CD4-positive, alpha-beta T cell treated with Interferon gamma for 1 hour (primary cell): ENCODE measurements around the gene CCDC88A.
"Not testable (repeated sequence)": the region's sequence is repeated elsewhere in the genome, so short reads cannot be mapped to it uniquely, and the experiment has no call there.

Experiments used
- DNase-seq: peaks from one replicate; pipeline ENCODE4 v3.0.0-alpha.2; 2020

Gene CCDC88A

GRCh38 chr2:55420871-55421270 lies 1.2 kb upstream of the CCDC88A start:
- no peak for DNase-seq

GRCh38 chr2:55420439-55420725 lies 726 bp upstream of the CCDC88A start:
- no peak for DNase-seq

GRCh38 chr2:55419233-55419678 lies 400 bp downstream of the CCDC88A start:
- no peak for DNase-seq

GRCh38 chr2:55418512-55419232 lies 984 bp downstream of the CCDC88A start:
- DNase-seq: no peak

- no peak for DNase-seq
Observed at GRCh38 chr2:55418072-55418471, 1.6 kb downstream of the CCDC88A start.

GRCh38 chr2:55416786-55417568 lies 2.7 kb downstream of the CCDC88A start:
- DNase-seq: no peak

- no peak for DNase-seq
Observed at GRCh38 chr2:55415300-55415699, 4.4 kb downstream of the CCDC88A start.

- no peak for DNase-seq
Observed at GRCh38 chr2:55408918-55409868, 10.5 kb downstream of the CCDC88A start.

GRCh38 chr2:55408098-55408882 lies 11.4 kb downstream of the CCDC88A start:
- DNase-seq: no peak

GRCh38 chr2:55405116-55405515 lies 14.5 kb downstream of the CCDC88A start:
- no peak for DNase-seq

- DNase-seq: no peak
Observed at GRCh38 chr2:55403256-55403998, 16.2 kb downstream of the CCDC88A start.

- no peak for DNase-seq
Observed at GRCh38 chr2:55401124-55401523, 18.5 kb downstream of the CCDC88A start.

GRCh38 chr2:55400332-55400731 lies 19.3 kb downstream of the CCDC88A start:
- no peak for DNase-seq

- DNase-seq: no peak
Observed at GRCh38 chr2:55399815-55400214, 19.8 kb downstream of the CCDC88A start.

- DNase-seq: no peak
Observed at GRCh38 chr2:55395724-55396605, 23.7 kb downstream of the CCDC88A start.

- no peak for DNase-seq
Observed at GRCh38 chr2:55391615-55392242, 27.9 kb downstream of the CCDC88A start.

- no peak for DNase-seq
Observed at GRCh38 chr2:55391155-55391554, 28.5 kb downstream of the CCDC88A start.

GRCh38 chr2:55385516-55385915 lies 34.1 kb downstream of the CCDC88A start:
- not testable (repeated sequence) for DNase-seq

GRCh38 chr2:55384786-55385185 lies 34.9 kb downstream of the CCDC88A start:
- DNase-seq: no peak

- no peak for DNase-seq
Observed at GRCh38 chr2:55371376-55371775, 48.3 kb downstream of the CCDC88A start.
